ENCODE results near the gene CDC42BPG. TPM values are rescaled to one million over a fixed set of nuclear protein-coding genes. Genes with fewer than 3 reads are reported as not detected.

CDC42BPG gene
- total and polyA plus RNA-seq, 2 of the 8 experiments (the other 6 are each of a cell fraction or from before 2014, with no cell fraction given): 3.7 to 10.6 TPM

DNA sequence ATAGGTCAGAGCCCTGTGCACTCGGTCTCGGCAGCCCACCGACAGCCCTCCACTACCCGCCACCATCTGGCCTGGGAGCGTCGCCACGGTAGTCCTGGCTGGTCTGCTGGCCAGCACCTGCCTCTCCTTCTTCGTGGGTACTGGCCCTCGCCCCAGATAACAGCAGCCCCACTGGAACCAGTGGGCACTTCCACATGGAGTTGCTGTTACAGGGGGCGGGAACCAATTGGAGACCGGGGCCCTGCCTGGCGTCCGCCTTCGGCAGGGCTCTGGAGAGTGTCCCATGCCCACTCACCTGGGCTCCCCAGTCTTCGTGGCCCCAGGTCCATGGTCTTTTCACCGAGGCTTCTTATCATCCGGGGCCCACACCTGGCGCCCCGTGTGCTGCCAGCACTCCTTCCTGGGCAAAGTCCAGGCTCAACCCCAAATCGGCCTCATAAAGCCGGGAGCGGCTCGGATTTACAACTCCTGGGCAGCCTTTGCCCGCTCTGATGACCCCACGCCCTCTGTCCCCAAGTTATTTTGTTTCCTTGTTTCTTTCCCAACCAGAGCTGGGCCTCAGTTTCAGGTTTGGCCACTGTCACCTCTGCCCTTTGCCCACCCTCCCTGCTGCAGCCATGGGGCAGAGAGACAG is 46.9 kb upstream of the CDC42BPG start:
- Histone ChIP-seq H3K79me2 (ENCODE audit: control insufficient read depth in 1 of 2, insufficient read depth in 2 of 2, low read length in 2 of 2) (no peaks in the 10 kb centered on the region), H3K9ac (replicated peaks in 1 of 4; ENCODE audit: extremely low read depth in 1 of 4, low read depth in 3 of 4, low read length in 3 of 4) (no peak overlapping the region), H3K27ac (ENCODE audit: low read depth, low read length) (no peak overlapping the region), H3K4me2 (ENCODE audit: insufficient read depth in 1 of 2, low read depth in 2 of 2, low read length in 2 of 2) (no peak overlapping the region), H3K23me2 (ENCODE audit: low read depth, low read length) (no peaks in the 10 kb centered on the region), H3K4me3 (ENCODE audit: extremely low read depth in 1 of 4, insufficient read depth in 2 of 4, low read depth in 3 of 4, low read length in 4 of 4) (no peak overlapping the region), H4K20me1 (replicated peaks in 1 of 2; ENCODE audit: control insufficient read depth in 1 of 2, insufficient read depth in 2 of 2, low read length in 2 of 2) (no peaks in the 10 kb centered on the region), H3K56ac (replicated peaks; ENCODE audit: insufficient read length, low read depth, low read length) (no peak overlapping the region), H3K36me3 (ENCODE audit: control insufficient read depth in 2 of 4, insufficient read depth in 4 of 4, low read length in 3 of 4) (peaks cover 0 to 6% (median 0%) of the 10 kb centered on the region in 4 experiments; a peak in 2 of 8 replicates), H3K4ac (replicated peaks; ENCODE audit: insufficient read length, low read depth, low read length) (no peak overlapping the region), H4K8ac (ENCODE audit: extremely low read depth, insufficient read depth, low read length) (no peak overlapping the region), H2BK20ac (ENCODE audit: low read length) (no peak overlapping the region), H2BK120ac (replicated peaks; ENCODE audit: low read depth, low read length) (no peak overlapping the region), H2BK12ac (ENCODE audit: low read depth, low read length) (no peak overlapping the region), H3K23ac (ENCODE audit: insufficient read length) (no peak overlapping the region), H4K91ac (replicated peaks; ENCODE audit: insufficient read length, low read length) (no peak overlapping the region), H3K79me1 (ENCODE audit: low read depth, low read length) (no peaks in the 10 kb centered on the region), H3K14ac (ENCODE audit: insufficient read length) (no peak overlapping the region), H3K27me3 (replicated peaks in 1 of 4; ENCODE audit: control insufficient read depth in 3 of 4, extremely low read depth in 1 of 4, insufficient read depth in 3 of 4, low read length in 3 of 4) (no peaks in the 10 kb centered on the region), H3K4me1 (replicated peaks in 1 of 4; ENCODE audit: control insufficient read depth in 3 of 4, insufficient read depth in 4 of 4, low read length in 3 of 4) (peaks cover 0 to 14% (median 8%) of the 10 kb centered on the region in 4 experiments; a peak in 6 of 7 replicates), H3K9me3 (ENCODE audit: insufficient read depth in 2 of 2, low read depth in 1 of 2, low read length in 1 of 2) (no peaks in the 10 kb centered on the region), H2AK5ac (ENCODE audit: low read depth, low read length) (no peak overlapping the region), H2BK5ac (ENCODE audit: low read depth, low read length) (peak overlapping the region; percentile 30; the same call in 1 of the 2 replicates), H4K5ac (ENCODE audit: insufficient read length, low read depth, low read length) (no peak overlapping the region), H2AFZ (ENCODE audit: low read length) (no peak overlapping the region), H3K18ac (ENCODE audit: extremely low read depth, low read length) (no peak overlapping the region), H2BK15ac (ENCODE audit: low read length) (no peak overlapping the region)
- ChIA-PET CTCF (ENCODE audit: partially characterized antibody) (interaction anchor here (1.2 to 32.2 kb wide), 9 partner anchors 10 to 229 kb away, joined by 3 to 1058 read pairs (median 4); partner anchors contain the start of genes ATG2A, CDC42BPG and EHD1), POLR2A (ENCODE audit: partially characterized antibody) (interaction anchor here (0.6 to 24.6 kb wide), 4 partner anchors 14 to 113 kb away, joined by 3 to 408 read pairs (median 34); partner anchors contain the start of genes EHD1, PPP2R5B and SF1)
- DNase-seq (ENCODE audit: low read depth in 1 of 2, low spot score in 2 of 2) (no peak), FAIRE-seq (no peak)
- 95% methylated on average over 21 of the region's 25 CpGs; no CpG with 5 or more reads in 1 of the 2 experiments for WGBS, 2 experiments (ENCODE audit: extremely low coverage in 1 of 2, insufficient coverage in 1 of 2, insufficient read length in 1 of 2, insufficient replicate concordance in 2 of 2, low coverage in 1 of 2, low lambda C conversion rate in 2 of 2, missing lambda C conversion rate in 1 of 2)
- no peak for TF ChIP-seq POLR2AphosphoS5 (IDR thresholded peaks at IDR 0.05; ENCODE audit: low read depth, low read length)
